Measurements from ENCODE around the gene GRIA4. TPM values are rescaled to one million over a fixed set of nuclear protein-coding genes. Genes with fewer than 3 reads are reported as not detected.

Gene GRIA4
- total RNA-seq, 1 donor from 2014 or later: 0.27 TPM

DNA sequence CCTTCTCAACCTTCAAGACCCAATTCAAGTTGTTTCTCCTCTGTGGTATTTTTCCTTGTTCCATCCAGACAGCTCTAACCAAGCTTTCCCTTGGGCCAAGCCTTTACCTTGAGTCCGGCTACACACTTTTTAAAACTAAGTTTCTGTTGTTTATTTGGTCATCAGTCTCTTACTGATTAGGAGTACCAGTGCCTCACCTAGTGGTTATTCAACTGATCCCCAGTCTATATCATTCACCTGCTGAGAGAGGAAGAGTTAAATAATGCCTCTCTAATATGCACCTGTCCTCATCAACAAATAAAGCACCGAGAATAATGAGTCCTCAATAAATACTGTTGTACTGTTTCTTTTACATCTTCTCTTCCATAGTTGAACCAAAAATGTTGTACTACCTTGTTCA lies 251.4 kb downstream of the GRIA4 start:
- DNase-seq (ENCODE audit: low read depth): no peak
- no peak overlapping the region for H3K4me3 Mint-ChIP-seq (ENCODE audit: unreplicated experiment)
- H4K20me1 ChIP-seq (ENCODE audit: insufficient read depth, low read length): no peaks in the 10 kb centered on the region
- H3K27ac Mint-ChIP-seq (ENCODE audit: unreplicated experiment): no peak overlapping the region
- no peaks in the 10 kb centered on the region for H3K9me3 ChIP-seq (ENCODE audit: insufficient read depth, low read depth, low read length)
- H3K79me2 ChIP-seq (ENCODE audit: insufficient read depth, low read length): no peaks in the 10 kb centered on the region
- H3K4me1 ChIP-seq (ENCODE audit: insufficient read depth, low read length): no peaks in the 10 kb centered on the region
- H3K9me3 Mint-ChIP-seq (ENCODE audit: unreplicated experiment): no peaks in the 10 kb centered on the region
- no peaks in the 10 kb centered on the region for H3K27me3 Mint-ChIP-seq (ENCODE audit: low read depth, unreplicated experiment)
- H3K27ac ChIP-seq (ENCODE audit: low read depth, low read length): no peak overlapping the region
- no peak overlapping the region for H2AFZ ChIP-seq (ENCODE audit: low read depth, low read length)
- TF ChIP-seq, protein P1, sequence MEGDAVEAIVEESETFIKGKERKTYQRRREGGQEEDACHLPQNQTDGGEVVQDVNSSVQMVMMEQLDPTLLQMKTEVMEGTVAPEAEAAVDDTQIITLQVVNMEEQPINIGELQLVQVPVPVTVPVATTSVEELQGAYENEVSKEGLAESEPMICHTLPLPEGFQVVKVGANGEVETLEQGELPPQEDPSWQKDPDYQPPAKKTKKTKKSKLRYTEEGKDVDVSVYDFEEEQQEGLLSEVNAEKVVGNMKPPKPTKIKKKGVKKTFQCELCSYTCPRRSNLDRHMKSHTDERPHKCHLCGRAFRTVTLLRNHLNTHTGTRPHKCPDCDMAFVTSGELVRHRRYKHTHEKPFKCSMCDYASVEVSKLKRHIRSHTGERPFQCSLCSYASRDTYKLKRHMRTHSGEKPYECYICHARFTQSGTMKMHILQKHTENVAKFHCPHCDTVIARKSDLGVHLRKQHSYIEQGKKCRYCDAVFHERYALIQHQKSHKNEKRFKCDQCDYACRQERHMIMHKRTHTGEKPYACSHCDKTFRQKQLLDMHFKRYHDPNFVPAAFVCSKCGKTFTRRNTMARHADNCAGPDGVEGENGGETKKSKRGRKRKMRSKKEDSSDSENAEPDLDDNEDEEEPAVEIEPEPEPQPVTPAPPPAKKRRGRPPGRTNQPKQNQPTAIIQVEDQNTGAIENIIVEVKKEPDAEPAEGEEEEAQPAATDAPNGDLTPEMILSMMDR (IDR thresholded peaks at IDR 0.05; ENCODE audit: insufficient read depth, low read depth, low read length): no peak
- no peak for TF ChIP-seq EZH2 (IDR thresholded peaks at IDR 0.05; ENCODE audit: insufficient read depth, low read length)
- no peaks in the 10 kb centered on the region for H3K36me3 Mint-ChIP-seq (ENCODE audit: low read depth, unreplicated experiment)
- no peak overlapping the region for H3K4me2 ChIP-seq (ENCODE audit: low read length)
- H3K4me1 Mint-ChIP-seq (ENCODE audit: low read depth, unreplicated experiment): no peaks in the 10 kb centered on the region
- no peaks in the 10 kb centered on the region for H3K27me3 ChIP-seq (ENCODE audit: insufficient read depth, low read length)
- H3K9ac ChIP-seq (ENCODE audit: low read length): no peak overlapping the region
- H3K4me3 ChIP-seq (ENCODE audit: insufficient read depth, low read depth, low read length): no peak overlapping the region
- no peak for FAIRE-seq
- H3K36me3 ChIP-seq (ENCODE audit: insufficient read depth, low read length): no peaks in the 10 kb centered on the region

DNA sequence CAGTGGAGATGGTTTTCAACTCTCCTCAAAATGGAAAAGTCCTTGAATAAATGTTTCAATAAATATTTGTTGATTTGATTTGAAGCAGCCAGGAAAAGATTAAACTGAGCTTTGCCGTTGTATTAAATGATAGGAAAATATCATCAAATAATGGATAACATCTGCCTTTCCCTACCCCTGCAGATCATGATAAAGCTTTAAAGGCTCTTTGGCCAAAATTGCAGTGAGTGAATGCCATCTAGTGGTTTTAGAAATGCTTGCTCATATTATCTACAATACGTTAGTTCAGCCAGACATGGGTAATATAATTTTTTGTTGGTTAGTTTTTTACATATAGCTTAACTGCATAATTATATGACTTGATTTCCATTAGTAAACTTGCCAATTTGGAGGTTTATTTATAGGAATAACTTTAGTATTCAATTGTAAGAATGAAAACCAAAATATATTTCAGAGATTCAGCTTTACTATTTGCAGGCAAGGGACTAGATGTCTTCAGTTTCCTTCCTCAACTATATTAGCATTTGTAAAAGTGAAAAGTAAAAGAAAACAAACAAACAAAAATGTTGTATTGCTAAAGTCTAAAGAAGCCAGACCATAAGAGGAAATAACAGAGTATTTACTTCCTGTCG lies 253.0 kb downstream of the GRIA4 start:
- no peak overlapping the region for H3K27ac Mint-ChIP-seq (ENCODE audit: unreplicated experiment)
- H3K36me3 ChIP-seq (ENCODE audit: insufficient read depth, low read length): no peaks in the 10 kb centered on the region
- no peaks in the 10 kb centered on the region for H3K9me3 ChIP-seq (ENCODE audit: insufficient read depth, low read depth, low read length)
- FAIRE-seq: no peak
- H3K4me2 ChIP-seq (ENCODE audit: low read length): no peak overlapping the region
- H3K36me3 Mint-ChIP-seq (ENCODE audit: low read depth, unreplicated experiment): no peaks in the 10 kb centered on the region
- H3K27me3 Mint-ChIP-seq (ENCODE audit: low read depth, unreplicated experiment): no peaks in the 10 kb centered on the region
- TF ChIP-seq EZH2 (IDR thresholded peaks at IDR 0.05; ENCODE audit: insufficient read depth, low read length): no peak
- TF ChIP-seq, protein P1 (IDR thresholded peaks at IDR 0.05; ENCODE audit: insufficient read depth, low read depth, low read length): peak; percentile 81
- no peaks in the 10 kb centered on the region for H3K27me3 ChIP-seq (ENCODE audit: insufficient read depth, low read length)
- H3K9ac ChIP-seq (ENCODE audit: low read length): no peak overlapping the region
- H3K4me3 ChIP-seq (ENCODE audit: insufficient read depth, low read depth, low read length): no peak overlapping the region
- no peaks in the 10 kb centered on the region for H4K20me1 ChIP-seq (ENCODE audit: insufficient read depth, low read length)
- H3K79me2 ChIP-seq (ENCODE audit: insufficient read depth, low read length): no peaks in the 10 kb centered on the region
- peak; percentile 19 for DNase-seq (ENCODE audit: low read depth)
- no peak overlapping the region for H3K27ac ChIP-seq (ENCODE audit: low read depth, low read length)
- no peaks in the 10 kb centered on the region for H3K9me3 Mint-ChIP-seq (ENCODE audit: unreplicated experiment)
- no peak overlapping the region for H3K4me3 Mint-ChIP-seq (ENCODE audit: unreplicated experiment)
- H2AFZ ChIP-seq (ENCODE audit: low read depth, low read length): no peak overlapping the region
- no peaks in the 10 kb centered on the region for H3K4me1 ChIP-seq (ENCODE audit: insufficient read depth, low read length)
- no peaks in the 10 kb centered on the region for H3K4me1 Mint-ChIP-seq (ENCODE audit: low read depth, unreplicated experiment)

DNA sequence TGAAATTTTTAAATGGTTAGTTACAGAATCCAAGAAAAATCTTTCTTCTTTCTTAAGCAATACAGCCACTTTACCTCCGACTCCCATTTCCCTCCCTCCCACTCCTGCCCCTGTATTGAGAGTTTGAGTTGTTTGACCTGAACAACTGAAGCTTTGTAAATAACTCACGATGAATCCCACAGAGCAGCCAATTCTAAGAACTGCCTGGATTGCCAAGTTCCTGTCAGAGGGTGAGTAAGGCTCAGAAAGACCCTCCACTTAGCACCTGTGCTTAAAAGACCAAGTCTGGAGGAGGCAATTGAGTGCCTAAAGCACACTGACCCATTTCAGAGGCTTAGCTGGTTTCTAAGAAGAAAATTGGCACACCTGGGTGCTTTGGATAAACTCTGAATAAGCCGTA lies 253.7 kb downstream of the GRIA4 start:
- Histone ChIP-seq H4K20me1 (ENCODE audit: insufficient read depth, low read length) (no peaks in the 10 kb centered on the region), H3K9me3 (ENCODE audit: insufficient read depth, low read depth, low read length) (no peaks in the 10 kb centered on the region), H3K36me3 (ENCODE audit: insufficient read depth, low read length) (no peaks in the 10 kb centered on the region), H3K27ac (ENCODE audit: low read depth, low read length) (no peak overlapping the region), H3K9ac (ENCODE audit: low read length) (no peak overlapping the region), H3K4me3 (ENCODE audit: insufficient read depth, low read depth, low read length) (no peak overlapping the region), H3K4me1 (ENCODE audit: insufficient read depth, low read length) (no peaks in the 10 kb centered on the region), H3K79me2 (ENCODE audit: insufficient read depth, low read length) (no peaks in the 10 kb centered on the region), H3K27me3 (ENCODE audit: insufficient read depth, low read length) (no peaks in the 10 kb centered on the region), H3K4me2 (ENCODE audit: low read length) (no peak overlapping the region), H2AFZ (ENCODE audit: low read depth, low read length) (no peak overlapping the region)
- H3K9me3 Mint-ChIP-seq (ENCODE audit: unreplicated experiment): no peaks in the 10 kb centered on the region
- no peak overlapping the region for H3K4me3 Mint-ChIP-seq (ENCODE audit: unreplicated experiment)
- H3K4me1 Mint-ChIP-seq (ENCODE audit: low read depth, unreplicated experiment): no peaks in the 10 kb centered on the region
- FAIRE-seq (no peak), DNase-seq (ENCODE audit: low read depth) (no peak)
- H3K36me3 Mint-ChIP-seq (ENCODE audit: low read depth, unreplicated experiment): no peaks in the 10 kb centered on the region
- TF ChIP-seq, protein P1 (IDR thresholded peaks at IDR 0.05; ENCODE audit: insufficient read depth, low read depth, low read length): no peak
- TF ChIP-seq EZH2 (IDR thresholded peaks at IDR 0.05; ENCODE audit: insufficient read depth, low read length): no peak
- H3K27ac Mint-ChIP-seq (ENCODE audit: unreplicated experiment): no peak overlapping the region
- no peaks in the 10 kb centered on the region for H3K27me3 Mint-ChIP-seq (ENCODE audit: low read depth, unreplicated experiment)
